NCI-H524 treated with DMSO at 0.1 percent for 48 hours (cell line): ENCODE measurements around the gene MARCO.
"Not testable (repeated sequence)": the region's sequence is repeated elsewhere in the genome, so short reads cannot be mapped to it uniquely, and the experiment has no call there.

Experiments
- DNase-seq: peaks from one replicate; lab custom pipeline; 2025; lab: John Stamatoyannopoulos, UW

Gene MARCO

DNA sequence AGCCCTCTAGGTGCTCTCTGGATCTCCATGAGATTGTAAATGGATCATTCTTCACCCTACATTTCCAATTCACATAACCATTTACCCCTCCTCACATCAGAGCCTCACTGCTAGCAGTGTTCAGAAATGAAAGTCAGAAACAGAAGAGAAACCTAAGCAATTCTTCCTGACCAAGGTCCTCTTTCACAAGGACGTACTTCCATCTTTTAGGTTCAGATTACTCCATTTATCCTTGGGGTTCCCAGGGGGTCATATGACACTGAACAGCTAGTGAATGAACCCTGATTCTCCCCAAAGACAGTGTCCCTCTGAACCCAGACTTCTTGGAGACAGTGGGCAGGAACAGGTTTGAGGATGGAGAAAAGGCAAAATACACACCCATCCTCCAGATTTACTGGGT, 12.9 kb upstream of the MARCO start:
- no peak for DNase-seq

DNA sequence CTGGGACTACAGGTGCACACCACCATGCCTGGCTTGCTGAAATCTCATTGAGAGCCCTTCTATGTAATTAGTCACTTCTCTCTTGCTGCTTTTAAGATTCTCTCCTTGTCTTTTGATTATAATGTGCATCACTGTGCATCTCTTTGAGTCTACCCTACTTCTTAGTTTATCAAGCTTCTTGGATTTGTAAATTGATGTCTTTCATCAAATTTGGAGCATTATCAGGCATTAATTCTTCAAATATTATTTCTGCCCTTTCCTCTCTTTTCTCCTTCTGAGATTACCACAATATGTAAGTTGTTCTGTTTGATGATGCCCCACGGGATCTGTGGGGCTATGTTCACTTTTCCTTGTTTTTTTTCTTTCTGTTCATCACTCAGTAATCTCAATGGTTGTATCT, 9.0 kb upstream of the MARCO start:
- DNase-seq, result no peak

DNA sequence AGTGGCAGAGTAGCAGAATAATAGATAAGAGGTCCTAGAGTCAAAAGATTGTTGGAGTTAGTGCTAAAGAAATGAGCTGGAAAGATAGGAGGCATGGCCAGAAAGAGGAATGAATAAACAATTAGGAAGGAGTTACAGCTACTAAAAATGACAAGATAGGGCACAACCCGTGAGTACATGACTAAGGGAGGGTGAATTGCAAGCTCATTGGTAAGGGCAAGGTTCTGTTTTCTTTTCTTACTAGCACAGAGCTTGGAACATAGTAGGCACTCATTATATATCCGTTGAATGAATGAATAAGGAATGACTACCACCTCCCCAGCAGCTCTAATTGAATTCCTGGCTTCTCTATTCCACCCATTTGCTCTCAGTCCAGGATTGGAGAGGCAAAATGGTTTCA, 5.7 kb upstream of the MARCO start:
- no peak for DNase-seq

DNA sequence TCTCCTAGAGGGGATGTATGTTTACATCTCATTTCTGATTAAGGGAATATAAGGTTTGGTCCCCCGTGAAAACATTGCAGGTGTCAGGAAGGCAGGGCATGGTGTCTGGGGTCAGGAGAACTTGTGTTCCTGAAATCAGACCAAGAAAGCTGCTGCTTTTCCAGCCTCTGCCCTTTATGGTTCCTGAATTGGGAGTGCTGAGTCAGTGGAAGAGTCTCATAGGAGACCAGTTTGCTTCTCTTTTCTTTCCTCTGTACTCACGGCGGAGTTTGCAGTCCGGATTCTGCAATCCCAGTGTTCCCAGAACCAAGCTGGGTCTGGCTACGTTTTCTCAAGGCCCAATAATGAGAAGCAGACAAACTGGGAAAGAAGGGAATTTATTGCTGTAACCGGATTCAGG, 5.1 kb upstream of the MARCO start:
- DNase-seq, result no peak

- DNase-seq, result no peak
Observed at GRCh38 chr2:118937817-118938216, 4.2 kb upstream of the MARCO start.

DNA sequence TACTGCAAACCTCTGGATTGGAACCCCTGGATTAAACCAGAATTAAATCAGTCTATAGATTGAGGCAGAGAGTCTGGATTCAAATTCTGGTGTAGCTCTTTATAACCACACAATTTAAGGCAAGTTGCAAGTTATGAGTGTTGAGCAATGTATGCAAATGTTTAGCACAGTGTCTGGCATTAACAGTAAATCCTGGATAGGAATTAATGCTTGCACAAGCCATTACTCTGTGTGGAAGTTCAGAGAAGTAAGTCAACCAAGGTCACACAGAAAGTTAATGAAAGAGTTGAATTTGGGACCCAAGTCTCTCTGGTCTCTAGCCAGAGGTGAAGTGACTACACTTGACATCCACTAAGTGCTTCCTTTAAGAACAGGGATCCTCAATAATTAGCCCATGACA, 2.0 kb upstream of the MARCO start:
- no peak for DNase-seq

GRCh38 chr2:118940486-118941120, 1.4 kb upstream of the MARCO start:
- no peak for DNase-seq

DNA sequence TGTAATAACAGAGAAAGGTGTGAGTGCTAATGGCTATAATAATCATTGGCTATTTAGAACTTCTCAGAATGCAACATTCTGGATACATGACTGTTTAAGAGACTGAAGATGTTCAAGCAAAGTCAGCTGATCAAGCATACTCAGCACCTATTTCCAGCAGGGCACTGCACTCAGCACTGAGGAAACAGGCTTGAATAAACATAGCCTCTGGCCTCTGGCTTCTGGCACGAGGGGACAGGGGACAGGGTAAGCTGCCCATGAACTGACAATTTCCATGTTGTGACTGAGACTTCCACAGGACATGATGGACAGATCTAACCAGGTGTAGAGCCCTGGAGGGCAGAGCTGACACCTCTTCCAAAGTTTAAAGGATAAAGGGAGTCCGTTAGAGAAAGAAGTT, 1.3 kb downstream of the MARCO start:
- DNase-seq, result no peak

DNA sequence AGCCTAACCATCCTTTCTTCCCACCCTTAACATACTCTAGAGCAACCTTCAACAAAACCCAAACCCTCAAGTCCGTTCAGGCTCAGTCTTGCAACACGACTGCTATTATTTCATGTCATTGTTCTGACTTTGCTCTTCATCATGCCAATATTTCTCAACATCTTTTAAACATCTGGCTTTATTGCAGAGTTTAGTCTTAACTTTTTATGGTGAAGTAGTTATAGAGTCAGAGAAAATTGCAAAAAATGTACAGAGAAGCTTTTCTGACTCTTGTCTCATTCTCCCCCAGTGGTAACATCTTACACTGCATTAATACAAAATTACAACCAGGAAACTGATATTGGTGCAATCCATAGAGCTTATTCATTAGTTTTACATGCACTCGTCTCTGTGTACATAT, 3.9 kb downstream of the MARCO start:
- DNase-seq, result no peak

GRCh38 chr2:118948266-118948665, 6.3 kb downstream of the MARCO start:
- not testable (repeated sequence) for DNase-seq

GRCh38 chr2:118954297-118955060, 12.5 kb downstream of the MARCO start:
- no peak for DNase-seq

GRCh38 chr2:118965737-118966136, 23.7 kb downstream of the MARCO start:
- DNase-seq, result no peak

DNA sequence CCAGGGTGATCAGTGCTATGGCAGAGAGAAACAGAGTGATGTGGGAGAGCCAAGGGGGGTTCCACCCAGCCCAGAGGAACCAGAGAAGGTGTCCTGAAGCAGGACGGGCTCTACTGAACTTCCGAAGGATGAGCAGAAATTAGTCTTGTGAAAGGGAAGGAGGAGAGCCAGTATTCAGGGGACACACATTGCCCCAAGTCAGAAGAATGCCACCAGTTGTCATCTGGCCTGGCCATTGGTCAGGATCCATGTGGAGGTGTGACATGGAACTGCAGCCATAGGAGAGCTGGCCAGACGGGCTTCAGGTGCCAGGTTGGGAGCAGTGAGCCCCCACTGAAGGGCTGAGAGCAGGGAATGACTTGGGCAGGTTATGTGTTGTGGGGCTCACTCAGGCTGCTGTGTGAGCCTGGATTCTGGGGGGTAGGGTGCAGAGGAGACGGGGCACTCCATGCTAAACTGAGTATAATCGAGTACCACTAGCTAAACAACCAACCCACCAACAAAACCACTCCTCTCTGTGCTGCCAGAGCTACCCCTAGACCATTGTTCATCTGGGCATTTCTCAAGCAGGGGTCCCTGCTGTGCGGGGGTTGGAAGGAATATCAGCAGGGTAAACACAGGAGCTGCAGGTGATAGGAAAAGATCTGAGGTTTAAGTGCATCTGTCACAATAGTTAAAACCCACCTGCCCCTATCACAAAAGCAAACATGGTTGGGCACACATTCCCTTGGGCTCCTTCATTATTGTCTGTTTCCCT, 25.3 kb downstream of the MARCO start:
- no peak for DNase-seq

GRCh38 chr2:118968042-118968441, 26.0 kb downstream of the MARCO start:
- DNase-seq, result no peak

DNA sequence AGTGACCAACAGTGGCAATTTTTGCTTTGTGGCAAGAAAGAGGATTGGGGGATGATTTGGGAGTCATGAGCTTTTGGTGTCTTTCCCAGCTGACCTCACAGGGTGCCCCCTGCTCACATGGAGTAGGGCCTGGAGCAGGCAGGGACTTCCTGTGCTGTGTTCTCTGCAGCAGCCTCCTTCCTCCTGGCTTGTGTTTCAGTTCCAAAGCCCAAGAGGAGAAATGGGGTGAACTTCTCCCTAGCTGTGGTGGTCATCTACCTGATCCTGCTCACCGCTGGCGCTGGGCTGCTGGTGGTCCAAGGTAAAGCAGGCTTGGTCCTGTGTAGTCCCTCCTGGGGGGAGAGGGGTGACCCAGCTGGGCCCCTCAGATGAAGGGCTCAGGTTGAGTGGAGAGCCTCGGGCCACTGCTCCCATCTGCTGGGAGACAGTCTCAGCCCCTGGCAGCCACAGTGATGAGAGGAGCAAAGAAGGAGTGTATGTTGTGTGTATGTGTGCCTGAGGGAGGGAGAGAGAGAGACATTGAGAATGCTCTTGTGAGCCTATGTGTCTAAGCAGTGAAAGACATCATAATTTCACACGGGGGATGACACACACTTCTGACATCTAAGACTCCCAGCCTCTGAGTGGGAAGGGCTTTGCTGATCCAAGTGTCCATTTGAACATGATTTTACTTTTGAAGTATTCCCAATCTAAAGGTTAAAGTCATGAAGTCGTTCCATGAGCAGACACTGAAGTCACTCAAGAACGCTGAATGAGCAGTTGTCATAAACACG, 27.2 kb downstream of the MARCO start:
- no peak for DNase-seq

DNA sequence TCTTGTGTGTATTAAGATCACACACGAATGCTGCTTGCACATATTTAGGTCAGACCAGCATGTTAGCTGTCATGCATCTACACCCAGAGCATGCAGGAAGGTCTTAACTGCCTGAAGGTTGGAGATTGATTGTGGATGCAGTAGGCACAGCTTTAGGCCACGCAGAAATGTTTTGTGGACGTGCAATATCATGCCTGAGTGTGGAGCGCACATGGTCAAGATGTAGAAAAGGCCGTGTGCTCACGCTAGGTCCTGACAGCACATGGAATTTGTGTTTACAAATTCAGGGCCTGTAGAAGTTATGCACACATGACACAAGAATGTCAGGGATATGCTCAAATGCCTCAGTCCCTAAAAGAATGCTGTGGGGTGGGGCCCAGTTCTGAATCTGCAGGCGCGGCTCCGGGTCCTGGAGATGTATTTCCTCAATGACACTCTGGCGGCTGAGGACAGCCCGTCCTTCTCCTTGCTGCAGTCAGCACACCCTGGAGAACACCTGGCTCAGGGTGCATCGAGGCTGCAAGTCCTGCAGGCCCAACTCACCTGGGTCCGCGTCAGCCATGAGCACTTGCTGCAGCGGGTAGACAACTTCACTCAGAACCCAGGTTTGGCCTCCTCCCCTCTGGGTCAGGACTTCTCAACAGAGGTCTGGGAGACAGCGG, 27.9 kb downstream of the MARCO start:
- DNase-seq, result no peak

DNA sequence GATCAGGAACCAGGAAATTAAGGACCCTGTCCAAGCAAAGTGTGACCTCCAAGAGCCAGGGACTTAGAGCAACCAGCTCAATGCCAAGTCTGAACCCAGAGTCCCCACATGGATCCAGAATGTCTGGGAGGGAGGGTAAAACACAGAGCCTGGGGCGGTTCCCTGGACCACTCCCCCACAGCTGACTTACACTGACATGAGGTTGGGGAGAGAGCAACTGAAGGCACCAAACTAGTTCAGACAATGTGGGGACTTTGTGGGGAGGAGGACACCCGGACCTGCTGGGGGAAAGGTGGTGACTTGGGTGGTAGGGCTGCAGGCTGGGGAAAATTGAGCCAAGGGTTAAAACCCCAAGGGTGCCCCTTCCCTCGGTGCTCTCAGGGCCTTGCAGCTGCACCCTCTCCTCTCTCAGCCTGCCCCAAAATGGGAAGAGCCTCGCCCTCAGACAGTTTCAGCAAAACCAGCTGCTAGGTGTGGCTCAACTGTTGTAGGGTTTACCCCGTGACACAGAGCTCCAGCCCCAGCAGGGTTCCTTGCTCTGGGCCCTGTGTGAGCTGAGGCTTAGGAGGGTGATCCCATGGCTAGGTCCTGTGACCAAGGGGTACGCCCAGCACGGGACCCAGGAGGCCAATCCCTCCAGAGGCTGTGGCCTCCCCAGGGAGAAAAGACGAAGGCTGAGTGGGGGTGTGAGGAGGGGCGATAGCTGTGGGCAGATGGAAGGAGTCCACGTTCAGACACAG, 28.6 kb downstream of the MARCO start:
- no peak for DNase-seq

DNA sequence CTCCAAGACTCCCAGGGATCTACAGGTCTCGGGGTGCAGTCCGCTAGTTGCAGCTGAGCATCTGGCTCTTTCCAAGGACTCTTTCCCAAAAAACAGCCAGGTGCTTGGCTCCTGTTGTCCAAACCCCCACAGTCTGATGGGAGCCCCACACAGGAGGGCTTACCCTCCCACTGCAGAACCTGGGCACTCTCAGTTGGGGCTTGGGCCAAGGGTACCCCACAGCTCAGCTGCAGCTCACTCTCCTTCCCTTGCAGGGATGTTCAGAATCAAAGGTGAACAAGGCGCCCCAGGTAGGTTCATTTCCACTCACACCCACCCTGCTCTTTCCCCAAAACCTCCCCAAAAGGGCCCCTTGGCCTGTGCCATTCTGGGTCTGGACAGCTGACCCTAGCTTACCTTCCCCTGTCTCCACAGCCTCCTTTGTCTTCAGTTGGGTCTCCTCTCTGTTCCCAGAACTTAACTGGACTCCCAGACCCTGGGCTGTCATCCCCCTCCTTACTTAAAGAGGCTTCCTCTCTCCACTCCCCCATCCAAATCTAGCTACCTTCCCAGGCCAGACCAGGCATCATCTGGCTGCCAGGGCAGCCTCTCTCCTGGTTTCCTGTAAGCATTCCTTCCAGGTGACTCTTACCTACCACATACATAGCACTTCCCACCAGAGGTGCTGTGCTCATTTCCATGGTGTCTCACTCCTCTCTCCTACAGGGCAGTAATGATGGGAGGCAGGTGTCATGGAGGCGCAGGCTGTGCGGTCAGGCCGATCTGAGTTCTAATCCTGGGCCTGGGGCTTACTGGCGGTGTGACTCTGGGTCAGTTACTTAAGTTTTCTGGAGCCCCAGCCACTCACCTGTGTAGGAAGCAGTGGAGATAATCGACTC, 29.5 kb downstream of the MARCO start:
- DNase-seq, result no peak

- DNase-seq, result no peak
Observed at GRCh38 chr2:118973542-118973951, 31.6 kb downstream of the MARCO start.
